Activated CD4-positive, CD25-positive, alpha-beta regulatory T cell treated with anti-CD3 and anti-CD28 coated beads, Interleukin-2, amount 50 U/mL, for 16 hours (primary cell): ENCODE measurements around the gene EXOC3L4.

Experiments
- DNase-seq: peaks from one replicate; pipeline ENCODE4 v3.0.0-alpha.2; 2020; ENCODE audit warnings: low read depth, low spot score

Gene EXOC3L4

DNA sequence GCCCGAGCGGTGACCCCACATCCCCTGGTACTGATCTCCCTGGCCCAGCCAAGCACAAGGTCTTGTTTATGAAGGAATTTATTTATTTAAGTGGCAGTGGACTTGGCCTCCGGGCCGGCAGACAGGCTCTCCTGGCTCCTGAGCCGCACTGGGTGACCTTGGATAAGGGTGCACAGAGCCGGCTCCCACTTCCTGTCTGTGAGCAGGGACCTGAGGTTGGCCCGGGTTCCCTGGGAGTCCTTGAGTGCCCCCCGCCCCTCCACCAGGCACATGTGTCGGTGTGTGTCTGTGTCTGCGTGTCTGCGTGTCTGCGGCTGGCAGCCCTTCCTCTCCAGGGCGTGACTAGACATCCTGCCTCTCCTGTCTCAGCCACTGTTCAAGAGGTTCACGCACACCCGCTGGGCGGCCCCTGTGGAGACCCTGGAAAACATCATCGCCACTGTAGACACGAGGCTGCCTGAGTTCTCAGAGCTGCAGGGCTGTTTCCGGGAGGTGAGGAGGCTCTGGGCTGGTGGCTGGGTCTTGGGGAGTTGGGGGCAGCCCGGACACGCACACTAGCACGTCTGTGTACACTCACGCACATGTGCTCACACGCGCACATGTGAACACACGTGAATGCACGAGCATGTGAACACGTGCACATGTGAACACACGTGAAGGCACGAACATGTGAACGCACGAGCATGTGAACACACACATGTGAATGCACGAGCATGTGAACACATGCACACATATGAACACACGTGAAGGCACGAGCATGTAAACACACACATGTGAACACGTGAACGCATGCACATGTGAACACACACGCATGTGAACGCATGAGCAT is 38.1 kb downstream of the EXOC3L4 start:
- no peak for DNase-seq

DNA sequence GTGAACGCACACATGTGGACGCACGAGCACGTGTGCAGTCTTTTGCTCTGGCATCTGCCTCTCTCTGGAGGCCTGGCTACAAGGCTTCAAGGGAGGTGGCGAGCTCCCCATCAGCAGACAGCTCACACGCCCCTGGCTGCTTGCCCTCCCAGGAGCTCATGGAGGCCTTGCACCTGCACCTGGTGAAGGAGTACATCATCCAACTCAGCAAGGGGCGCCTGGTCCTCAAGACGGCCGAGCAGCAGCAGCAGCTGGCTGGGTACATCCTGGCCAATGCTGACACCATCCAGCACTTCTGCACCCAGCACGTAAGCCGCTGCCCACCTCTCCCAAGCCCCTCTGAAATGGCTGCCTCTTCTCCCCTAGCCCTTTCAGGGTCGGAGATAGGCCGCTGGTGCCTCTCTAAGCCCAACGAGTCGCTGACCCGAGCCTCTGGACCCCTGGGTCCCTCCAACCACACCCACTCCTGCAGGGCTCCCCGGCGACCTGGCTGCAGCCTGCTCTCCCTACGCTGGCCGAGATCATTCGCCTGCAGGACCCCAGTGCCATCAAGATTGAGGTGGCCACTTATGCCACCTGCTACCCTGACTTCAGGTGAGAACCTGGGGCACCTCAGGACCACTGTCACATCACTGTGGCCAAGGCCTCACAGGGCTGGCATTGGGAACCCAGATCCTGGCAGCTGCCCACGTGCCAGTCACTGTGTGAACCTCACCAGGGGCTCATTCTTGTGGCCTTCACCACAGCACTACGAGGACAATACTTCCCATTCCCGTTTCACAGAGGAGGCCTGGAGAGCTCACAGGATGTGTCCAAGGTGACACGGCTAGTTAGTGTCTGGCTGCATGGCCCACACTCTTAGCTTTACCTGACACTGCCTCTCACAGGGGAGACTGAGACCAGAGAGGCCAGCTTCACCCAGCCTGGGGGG is 39.0 kb downstream of the EXOC3L4 start:
- DNase-seq, result no peak

- no peak for DNase-seq
Measured at GRCh38 chr14:103134405-103134804, 39.9 kb downstream of the EXOC3L4 start.

- DNase-seq, result no peak
Measured at GRCh38 chr14:103134919-103135318, 40.4 kb downstream of the EXOC3L4 start.

DNA sequence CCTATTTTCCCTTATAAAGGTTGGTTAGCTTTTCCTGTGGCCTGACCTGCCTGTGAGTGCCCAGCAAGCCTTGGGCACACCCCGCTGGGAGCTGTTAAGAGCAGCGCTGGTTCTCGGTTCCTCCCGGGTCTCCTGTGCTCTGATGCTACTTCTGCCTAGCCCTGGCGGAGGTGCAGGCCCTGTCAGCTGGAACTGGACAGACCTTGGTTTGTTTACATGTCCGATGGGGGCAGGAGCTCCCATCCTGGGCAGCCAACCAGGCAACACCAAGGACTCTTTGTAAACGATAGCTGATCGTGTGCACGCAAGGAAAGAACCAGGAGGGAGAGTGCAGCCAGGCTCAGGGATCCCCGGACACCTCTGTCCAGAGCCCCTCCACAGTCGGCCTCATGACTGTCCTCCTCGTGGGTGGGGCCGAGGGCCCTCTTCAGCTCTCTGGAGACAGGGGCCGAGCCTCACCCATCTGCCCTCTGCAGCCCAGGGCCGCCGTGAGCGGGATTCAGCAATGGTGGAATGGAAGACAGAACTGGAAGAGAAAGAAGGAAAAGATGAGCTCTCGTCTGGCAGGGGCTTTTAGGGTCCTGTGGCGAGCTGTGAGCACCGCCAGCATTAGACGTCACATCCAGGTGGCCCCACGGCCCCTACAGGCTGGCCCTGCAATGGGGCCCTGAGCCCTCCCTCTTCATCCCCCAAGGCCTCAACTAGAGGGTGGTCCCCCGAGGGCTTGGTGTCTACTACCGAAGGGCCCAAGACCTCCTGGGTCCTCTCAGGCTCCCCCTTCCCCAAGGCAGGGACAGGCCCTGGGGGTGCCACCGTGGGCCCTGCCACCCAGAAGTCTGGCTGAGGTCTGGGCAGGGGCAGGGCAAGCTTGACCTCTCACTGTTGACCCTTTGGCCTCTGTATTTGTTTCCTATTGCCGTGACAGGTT is 41.1 kb downstream of the EXOC3L4 start:
- DNase-seq, result no peak

DNA sequence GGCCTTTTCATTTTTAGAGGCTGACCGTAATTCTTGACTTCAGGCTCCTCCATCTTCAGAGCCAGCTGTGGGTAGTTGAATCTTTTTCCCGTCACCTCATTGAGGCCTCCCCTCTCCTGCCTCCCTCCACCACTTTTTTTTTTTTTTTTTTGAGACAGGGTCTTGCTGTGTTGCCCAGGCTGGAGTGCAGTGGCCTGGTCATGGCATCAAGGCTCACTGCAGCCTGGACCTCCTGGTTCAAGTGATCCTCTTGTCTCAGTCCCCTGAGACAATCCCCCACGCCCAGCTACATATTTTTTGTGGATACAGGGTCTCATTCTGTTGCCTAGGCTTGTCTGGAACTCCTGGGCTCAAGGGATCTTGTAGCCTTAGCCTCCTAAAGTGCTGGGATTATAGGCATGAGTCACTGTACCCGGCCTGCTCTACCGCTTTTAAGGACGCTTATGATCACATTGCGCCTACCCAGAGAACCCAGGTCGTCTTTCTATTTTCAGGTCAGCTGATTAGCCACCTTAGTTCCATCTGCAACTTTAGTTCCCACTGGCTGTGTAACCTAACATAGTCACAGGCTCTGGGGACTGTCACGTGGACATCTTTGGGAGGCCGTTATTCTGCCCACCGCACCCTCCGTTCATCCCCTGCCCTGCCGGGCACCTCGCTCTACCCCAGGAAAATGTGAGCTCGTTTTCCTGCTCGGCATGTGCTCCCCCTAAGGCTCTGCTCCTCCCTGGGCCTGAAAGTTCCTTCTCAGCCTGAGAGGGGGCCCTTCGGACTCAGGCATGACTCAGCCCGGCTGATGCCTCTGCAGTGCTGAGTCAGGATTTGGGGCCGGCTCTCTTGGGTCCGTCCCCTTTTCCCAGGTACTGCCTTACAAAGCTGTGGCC is 42.1 kb downstream of the EXOC3L4 start:
- no peak for DNase-seq

- no peak for DNase-seq
Measured at GRCh38 chr14:103137689-103138300, 43.3 kb downstream of the EXOC3L4 start.

DNA sequence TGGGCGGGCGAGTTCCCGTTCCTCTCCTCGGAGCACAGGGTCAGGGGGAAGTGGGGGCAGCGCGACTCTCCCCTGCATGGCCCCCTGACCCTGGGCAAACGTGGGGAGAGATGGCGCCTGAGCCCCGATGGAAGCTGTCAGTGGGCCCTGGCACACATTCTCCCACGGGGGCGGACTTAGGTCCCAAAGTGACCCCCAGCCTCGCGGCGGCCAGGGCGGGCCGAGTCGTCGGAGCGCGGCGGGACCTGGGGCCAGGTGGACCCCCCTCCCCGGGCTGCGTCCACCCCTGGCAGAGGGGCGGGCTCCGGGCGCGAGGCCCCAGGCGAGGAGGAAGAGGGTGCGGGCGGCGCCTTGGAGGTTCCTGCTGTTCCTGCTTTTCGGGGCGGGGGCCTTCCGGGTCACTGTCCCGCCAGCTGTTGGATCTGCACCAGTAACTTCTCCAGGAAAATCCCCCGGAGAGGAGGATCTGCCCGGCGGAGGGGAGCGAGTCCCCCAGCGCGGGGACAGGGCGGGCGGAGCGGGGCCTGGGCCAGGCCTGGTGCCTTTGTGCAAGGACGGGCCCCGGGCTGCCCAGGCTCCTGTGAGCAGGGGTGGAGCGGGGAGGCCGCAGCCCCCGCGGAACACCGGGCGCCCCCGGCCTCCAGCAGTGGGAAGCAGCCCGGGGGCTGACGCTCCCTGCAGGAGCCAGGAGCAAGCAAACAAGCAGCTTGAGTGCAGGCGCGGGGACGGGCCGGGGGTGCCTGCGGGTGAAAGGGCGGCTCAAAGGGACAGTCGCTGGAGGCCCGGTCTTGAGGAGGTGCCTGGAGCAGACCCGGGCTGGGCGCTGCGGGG is 44.0 kb downstream of the EXOC3L4 start:
- DNase-seq, result no peak

- DNase-seq, result no peak
Measured at GRCh38 chr14:103139132-103140025, 44.9 kb downstream of the EXOC3L4 start.

DNA sequence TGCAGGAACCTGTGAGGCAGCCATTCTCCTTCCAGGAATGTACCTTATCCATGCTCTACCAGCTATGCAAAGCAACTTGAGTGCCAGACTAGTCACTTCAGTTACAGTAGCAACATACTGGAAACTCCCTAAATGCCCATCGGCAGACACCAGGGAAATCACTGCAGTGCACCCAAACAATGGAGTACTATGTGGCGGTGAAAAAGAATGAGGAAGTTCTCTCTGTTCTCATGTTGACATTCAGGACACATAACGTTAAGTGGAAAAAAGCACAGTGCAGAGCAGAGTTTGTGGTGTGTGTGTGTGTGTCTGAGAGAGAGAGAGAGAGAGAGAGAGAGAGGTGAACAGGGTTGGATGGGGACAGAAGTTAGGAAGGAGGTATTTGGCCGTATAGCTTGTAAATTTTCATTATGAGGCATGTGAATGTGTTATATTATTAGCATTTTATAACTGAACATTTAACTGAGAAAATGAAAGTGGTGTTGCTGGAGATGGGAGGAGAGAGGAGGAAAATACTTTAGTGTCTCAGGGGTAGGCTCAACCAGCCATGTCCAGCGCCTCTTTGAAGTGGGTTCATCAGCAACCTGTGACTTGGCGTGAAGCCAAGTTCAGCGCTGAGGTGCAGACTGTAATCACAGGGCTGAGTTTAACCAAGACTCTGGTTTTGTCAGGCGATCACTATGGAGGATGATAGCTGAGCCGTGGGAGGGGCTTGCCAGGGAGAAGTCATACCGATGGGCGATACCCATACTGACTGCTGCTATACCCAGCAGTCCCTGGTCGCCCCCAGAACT is 46.0 kb downstream of the EXOC3L4 start:
- no peak for DNase-seq

- no peak for DNase-seq
Measured at GRCh38 chr14:103141117-103141796, 46.7 kb downstream of the EXOC3L4 start.

DNA sequence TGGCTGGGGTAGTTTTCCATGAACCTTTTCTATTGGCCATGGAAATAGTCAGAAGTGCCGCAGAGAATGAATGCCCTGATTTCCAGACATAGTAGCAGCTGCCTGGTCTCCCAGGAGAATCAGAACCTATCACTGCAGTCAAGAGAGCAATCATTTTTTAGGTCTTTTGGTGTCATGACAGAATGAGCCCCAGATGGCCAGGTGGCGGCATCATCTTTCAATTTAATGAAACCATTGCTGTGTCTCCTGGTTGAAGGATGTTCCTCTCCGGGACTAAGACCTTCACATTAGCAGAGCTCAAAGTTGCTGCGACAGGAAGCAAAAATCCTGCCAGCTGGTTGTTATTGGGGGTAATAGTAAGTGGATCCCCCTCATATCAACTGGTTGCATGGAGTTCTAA is 47.5 kb downstream of the EXOC3L4 start:
- DNase-seq, result no peak

GRCh38 chr14:103142721-103143302 is 48.3 kb downstream of the EXOC3L4 start:
- DNase-seq, result no peak

DNA sequence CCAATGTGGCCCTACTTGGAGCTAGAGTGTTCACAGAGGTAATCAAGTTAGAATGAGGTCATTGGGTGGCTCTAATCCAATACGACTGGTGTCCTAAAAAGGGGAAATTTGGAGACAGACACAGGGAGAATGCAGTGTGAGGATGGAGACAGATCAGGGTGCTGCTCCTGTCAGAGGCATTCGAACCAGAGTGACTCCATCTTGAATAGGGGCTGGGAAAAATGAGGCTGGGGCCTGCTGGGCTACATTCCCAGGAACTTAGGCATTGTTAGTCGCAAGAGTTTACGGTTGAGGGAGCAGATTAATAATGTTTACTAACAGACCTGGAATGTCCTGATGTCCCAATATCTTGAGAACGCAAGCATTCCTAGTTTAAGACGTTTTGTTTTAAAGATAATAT is 49.0 kb downstream of the EXOC3L4 start:
- no peak for DNase-seq

GRCh38 chr14:103144085-103144484 is 49.6 kb downstream of the EXOC3L4 start:
- no peak for DNase-seq

GRCh38 chr14:103146141-103146709 is 51.7 kb downstream of the EXOC3L4 start:
- DNase-seq, result no peak
